ENCODE measurements around the gene NUP93.

NUP93 gene

DNA sequence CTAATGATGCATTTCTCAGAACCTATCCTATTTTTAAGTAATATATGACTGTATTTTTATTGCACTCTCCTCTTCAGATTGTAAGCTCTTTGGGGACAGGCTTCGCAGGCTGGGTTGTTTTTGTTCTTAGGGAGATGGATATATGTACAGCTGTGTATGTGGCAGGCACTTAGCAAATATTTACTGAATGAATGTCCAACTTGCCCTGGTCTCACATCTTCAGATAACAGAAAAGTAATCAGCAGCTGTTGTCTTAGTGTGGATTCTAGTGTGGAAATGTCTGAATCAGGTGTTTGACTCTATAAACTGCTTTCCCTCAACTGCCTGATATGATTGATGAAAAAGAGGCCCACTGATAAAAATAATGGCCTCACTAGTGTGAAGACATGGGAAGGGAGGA is 88.0 kb downstream of the NUP93 start:
- no peak for DNase-seq (ENCODE audit: low spot score)

GRCh38 chr16:56823081-56823733 is 93.3 kb downstream of the NUP93 start:
- no peak for DNase-seq (ENCODE audit: low spot score)

DNA sequence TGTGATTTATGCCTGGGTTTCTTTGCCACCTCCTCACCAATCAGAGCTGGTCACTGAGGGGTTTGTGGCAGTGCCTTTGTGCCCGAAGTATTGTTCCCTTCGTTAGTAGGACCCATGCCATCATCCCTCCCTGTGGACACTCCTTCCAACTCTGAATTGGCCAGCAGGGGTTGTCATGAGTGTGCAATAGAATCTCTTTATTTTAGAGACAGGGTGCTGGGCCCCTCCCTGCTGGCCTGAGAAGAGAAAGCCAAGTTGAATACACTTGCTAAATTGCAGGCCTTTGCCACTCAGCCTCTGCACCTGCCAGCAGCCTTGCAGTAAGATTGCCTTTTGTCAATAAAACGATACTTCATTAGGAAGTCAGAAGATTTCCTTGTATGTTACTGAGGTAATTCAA is 94.4 kb downstream of the NUP93 start:
- DNase-seq (ENCODE audit: low spot score): peak; percentile 45

DNA sequence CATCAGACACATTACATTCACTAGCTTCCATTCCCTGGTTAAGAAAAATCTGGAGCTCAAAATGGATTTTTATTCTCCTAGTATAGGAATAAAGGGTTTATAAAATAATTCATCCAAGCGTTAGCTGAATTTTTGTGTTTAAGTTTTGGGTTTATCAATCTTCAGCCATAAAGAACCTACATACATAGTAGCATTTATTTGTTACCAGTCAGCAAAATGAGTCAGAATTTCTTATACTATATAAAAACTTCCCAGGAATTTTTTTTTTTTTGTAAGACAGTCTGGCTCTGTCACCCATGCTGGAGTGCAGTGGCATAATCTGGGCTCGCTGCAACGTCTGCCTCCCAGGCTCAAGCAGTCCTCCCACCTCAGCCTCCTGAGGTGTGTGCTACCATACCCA is 94.9 kb downstream of the NUP93 start:
- no peak for DNase-seq (ENCODE audit: low spot score)

DNA sequence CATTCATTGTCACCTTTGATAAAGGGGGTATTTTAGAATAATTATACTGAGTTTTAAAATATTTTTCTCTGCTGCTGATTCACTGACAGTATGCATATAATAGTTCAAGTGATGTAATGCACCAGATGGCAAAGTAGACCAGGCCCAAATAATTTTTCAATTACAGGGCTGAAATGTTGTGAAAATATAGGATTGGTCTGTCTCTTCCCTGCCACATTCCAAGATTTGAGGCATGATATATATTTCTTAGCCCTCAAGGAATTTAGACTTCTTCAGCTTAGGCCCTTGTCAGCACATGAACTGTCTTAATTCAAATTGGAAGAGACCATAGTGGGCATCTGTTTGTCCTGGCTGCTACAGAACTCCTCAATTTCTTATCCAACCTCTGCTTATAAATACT is 95.9 kb downstream of the NUP93 start:
- DNase-seq (ENCODE audit: low spot score): no peak

DNA sequence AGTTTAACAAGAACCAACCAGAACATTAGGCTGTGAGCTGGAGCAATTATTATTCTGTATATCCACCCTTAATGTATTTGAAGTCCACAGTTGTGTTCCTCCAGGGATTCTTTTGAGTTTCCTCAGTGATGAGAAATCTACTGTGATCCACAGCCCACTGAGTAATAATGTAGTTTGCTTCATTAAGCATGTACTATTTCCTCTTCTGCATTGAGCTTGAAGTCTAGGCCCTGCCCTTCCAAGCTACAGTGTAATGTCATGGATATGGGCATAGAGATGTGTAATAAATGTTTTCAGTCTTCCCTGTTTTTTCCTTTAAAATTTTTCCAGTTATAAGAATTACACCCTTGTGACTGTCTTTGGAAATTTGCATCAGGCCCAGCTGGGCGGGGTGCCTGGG is 98.7 kb downstream of the NUP93 start:
- no peak for DNase-seq (ENCODE audit: low spot score)

GRCh38 chr16:56830669-56831068 is 100.7 kb downstream of the NUP93 start:
- DNase-seq (ENCODE audit: low spot score): no peak

GRCh38 chr16:56832768-56833167 is 102.8 kb downstream of the NUP93 start:
- DNase-seq (ENCODE audit: low spot score): no peak

GRCh38 chr16:56833243-56833970 is 103.5 kb downstream of the NUP93 start:
- DNase-seq (ENCODE audit: low spot score): no peak

GRCh38 chr16:56835320-56835719 is 105.4 kb downstream of the NUP93 start:
- no peak for DNase-seq (ENCODE audit: low spot score)

DNA sequence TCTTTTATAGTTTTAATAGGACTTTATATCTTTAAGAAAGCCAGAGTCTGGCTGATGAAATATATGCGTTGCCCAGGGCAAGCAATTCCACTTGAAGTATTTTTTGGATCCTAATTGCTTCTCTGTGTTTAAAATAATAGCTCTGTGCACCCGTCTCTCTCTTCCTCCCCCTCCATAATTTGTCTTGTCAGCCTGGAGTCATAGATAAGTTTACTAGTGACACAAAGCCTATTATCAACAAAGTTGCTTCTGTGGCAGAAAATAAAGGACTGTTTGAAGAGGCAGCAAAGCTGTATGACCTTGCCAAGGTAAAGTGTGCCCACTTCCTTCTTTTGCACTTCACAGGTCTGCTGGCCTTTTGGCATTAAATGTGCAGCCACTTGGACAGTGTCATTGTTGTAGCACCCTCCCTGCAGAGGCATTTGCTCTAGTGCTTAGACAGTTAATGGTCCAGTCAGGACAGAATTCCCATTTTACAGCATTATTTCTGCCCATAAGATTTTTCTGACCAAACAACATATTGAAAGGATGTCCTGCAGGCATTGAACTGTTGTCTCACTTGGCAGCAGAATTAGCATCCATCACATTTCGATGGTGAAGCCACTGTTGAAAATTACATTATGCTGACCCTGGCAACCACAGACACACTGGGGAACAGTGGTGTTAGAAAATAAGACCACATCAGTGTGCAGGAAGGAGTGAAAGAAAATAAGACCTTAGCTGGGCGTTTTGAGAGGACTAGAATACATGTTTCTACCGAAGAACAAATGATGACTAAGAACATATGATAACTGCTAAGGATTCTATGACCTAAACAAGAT is 106.7 kb downstream of the NUP93 start:
- no peak for DNase-seq (ENCODE audit: low spot score)

- no peak for DNase-seq (ENCODE audit: low spot score)
Measured at GRCh38 chr16:56838622-56839337, 108.9 kb downstream of the NUP93 start.

DNA sequence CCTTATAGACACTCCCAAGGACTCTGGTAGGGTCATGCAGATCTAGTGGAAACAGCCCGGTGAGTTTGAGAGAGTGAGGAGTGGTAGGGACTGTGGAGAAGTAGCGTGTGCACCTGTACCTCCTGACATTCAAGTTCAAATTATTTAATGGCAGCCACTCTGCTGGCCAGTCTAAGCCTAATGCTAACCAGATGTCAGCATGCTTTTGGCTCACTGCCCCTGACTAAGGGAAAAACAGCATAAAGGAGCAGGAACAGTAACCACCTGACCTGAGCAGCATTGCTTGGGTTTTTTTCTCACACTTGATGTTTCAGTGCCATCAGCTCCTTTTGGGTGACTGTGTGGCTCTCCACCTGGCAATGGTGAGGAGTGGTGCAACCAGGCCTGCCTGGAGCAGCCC is 111.3 kb downstream of the NUP93 start:
- peak; percentile 70 for DNase-seq (ENCODE audit: low spot score)

DNA sequence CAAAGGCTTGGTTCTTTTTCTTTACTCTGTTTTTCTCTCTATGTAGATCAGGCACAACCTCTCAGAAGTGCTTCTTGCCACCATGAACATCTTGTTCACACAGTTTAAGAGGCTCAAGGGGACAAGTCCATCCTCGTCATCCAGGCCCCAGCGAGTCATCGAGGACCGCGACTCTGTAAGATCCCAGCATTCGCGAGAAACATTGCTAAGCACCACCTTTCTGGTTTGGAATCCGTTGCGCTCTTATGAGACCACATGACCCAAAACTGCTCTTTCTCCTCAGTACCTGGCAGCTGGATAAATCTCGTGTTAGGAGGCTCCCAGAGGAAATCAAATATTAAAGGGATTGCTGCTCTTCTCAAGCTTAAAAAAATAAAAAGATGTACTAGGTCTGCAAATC is 111.7 kb downstream of the NUP93 start:
- DNase-seq (ENCODE audit: low spot score): no peak

DNA sequence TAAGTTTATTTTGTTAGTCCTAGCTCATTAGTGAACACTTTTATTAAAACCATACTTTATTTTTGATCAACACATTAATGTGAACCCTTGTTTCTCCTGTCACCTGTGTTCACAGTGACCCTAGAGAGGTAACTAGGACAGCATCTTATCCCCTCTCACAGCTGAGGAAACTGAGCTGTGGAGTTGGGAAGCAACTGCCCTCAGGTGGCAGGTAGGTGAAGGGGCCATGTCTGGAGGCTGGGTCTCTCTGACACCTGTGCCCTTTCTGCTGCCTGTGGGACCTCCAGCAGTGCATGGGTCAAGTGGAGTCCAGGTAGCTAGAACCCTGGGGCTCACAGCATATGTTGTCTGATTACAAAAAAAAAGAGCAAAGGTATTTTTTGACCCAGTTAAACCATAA is 112.2 kb downstream of the NUP93 start:
- DNase-seq (ENCODE audit: low spot score): no peak

DNA sequence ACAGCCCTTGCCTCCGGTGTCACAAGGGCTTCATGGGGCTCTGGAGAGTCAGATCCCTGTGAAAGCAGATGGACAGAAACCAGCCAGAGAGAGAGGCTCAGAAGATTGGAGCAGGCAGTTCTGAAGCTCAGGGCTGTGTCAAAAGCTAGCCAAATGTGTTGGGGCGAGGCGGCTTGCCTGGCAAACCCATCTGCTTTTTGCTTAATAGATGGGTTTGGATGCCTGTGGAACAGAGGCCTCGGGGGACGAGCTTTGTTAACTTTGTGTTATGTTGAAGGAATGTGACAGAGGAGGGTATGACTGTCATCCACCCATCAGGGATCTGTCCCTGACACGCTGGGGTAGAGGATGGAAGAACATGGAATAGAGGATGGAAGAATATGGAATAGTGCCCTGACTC is 114.1 kb downstream of the NUP93 start:
- DNase-seq (ENCODE audit: low spot score): no peak

GRCh38 chr16:56847173-56847910 is 117.4 kb downstream of the NUP93 start:
- peak; percentile 13 for DNase-seq (ENCODE audit: low spot score)

- DNase-seq (ENCODE audit: low spot score): peak; percentile 69
Measured at GRCh38 chr16:56848029-56848936, 118.4 kb downstream of the NUP93 start.

- DNase-seq (ENCODE audit: low spot score): peak; percentile 84
Measured at GRCh38 chr16:56848955-56849689, 119.2 kb downstream of the NUP93 start.

Measured in AG08395 (cell line).